KMS-11 (cell line): ENCODE results near the gene AOAH.

Experiments
- H2AFZ ChIP-seq: fragments of 200-600 bp; sonication (generic); 2 replicates; pipeline ENCODE4 v1.6.1; 2016; ENCODE audit warnings: antibody characterized with exemption, mixed run types, low read depth
- H3K27ac ChIP-seq: fragments of 200-600 bp; sonication (generic); 2 replicates; pipeline ENCODE4 v1.6.1; 2016; ENCODE audit warnings: mild to moderate bottlenecking, mixed run types
- H3K27me3 ChIP-seq: fragments of 200-600 bp; sonication (generic); 2 replicates; pipeline ENCODE4 v1.6.1; 2017; ENCODE audit warnings: mild to moderate bottlenecking, low read depth, mixed run types, moderate library complexity; ENCODE audit not compliant: insufficient read depth
- H3K36me3 ChIP-seq: fragments of 200-600 bp; sonication (generic); 2 replicates; pipeline ENCODE4 v1.6.1; 2017; ENCODE audit warnings: mild to moderate bottlenecking, mixed run types; ENCODE audit not compliant: insufficient read depth
- H3K4me1 ChIP-seq: fragments of 200-600 bp; sonication (generic); 2 replicates; pipeline ENCODE4 v1.6.1; 2016; ENCODE audit warnings: mild to moderate bottlenecking, low read depth, mixed run types; ENCODE audit not compliant: poor library complexity, severe bottlenecking
- H3K4me2 ChIP-seq: fragments of 200-600 bp; sonication (generic); 2 replicates; pipeline ENCODE4 v1.7.0; 2016; ENCODE audit warnings: mild to moderate bottlenecking, mixed run types
- H3K4me3 ChIP-seq: fragments of 200-600 bp; sonication (generic); IDR thresholded peaks from 2 replicates; pipeline ENCODE4 v1.6.1; 2017; ENCODE audit warnings: low read depth, low read length, mixed read lengths; ENCODE audit not compliant: insufficient read depth
- H3K79me2 ChIP-seq: fragments of 200-600 bp; sonication (generic); 2 replicates; pipeline ENCODE4 v1.6.1; 2016; ENCODE audit warnings: low read depth, mixed run types; ENCODE audit not compliant: insufficient read depth
- H3K9ac ChIP-seq: fragments of 200-600 bp; sonication (generic); 2 replicates; pipeline ENCODE4 v1.6.1; 2016; ENCODE audit warnings: mild to moderate bottlenecking, mixed run types
- H4K20me1 ChIP-seq: fragments of 200-600 bp; sonication (generic); 2 replicates; pipeline ENCODE4 v1.6.1; 2016; ENCODE audit warnings: mild to moderate bottlenecking, mixed run types; ENCODE audit not compliant: insufficient read depth
- TF ChIP-seq, protein P1 (sequence below): fragments of 200-600 bp; sonication (generic); conservative IDR thresholded peaks from 2 replicates; pipeline ENCODE4 v1.6.1; 2017; ENCODE audit warnings: low read depth, mild to moderate bottlenecking, antibody characterized with exemption, low read length, moderate library complexity, mixed read lengths

The AOAH gene

DNA sequence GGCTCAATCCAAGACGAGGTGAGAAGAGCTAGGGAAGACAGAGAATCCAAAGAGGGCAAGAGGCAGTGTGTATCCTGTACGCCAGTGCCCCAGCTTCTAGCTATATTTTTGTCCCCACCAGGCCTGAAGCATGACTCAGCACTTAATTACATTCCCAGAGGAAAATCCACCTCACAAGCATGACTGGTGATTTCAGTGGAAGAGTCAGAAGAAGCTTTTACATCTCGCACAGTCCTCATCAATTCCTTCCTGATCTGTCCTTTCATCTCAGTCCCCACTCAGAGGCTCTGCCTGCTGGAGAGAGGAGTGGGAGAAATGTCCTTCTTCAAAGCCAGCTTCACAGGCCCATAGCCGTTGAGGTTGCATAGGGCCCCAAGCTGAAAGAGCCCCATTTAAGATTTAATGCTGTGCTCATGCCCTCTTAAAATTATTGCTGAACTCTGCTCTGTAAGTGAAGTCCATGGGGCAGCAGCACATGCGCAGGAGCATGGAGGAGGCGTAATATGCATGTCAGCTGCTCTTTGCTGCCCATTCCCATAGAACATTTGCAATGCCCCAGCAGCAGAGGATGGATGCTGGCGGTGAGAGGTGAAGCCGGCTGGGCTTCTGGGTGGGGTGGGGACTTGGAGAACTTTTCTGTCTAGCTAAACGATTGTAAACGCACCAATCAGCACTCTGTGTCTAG is 39.0 kb upstream of the AOAH start:
- H3K9ac ChIP-seq, result no peak overlapping the region
- H3K4me3 ChIP-seq, result no peak overlapping the region
- H3K4me2 ChIP-seq, result no peak overlapping the region
- no peaks in the 10 kb centered on the region for H3K79me2 ChIP-seq
- H3K27ac ChIP-seq, result no peak overlapping the region
- H3K27me3 ChIP-seq, result no peaks in the 10 kb centered on the region
- no peaks in the 10 kb centered on the region for H3K36me3 ChIP-seq
- H4K20me1 ChIP-seq, result no peaks in the 10 kb centered on the region
- no peaks in the 10 kb centered on the region for H3K4me1 ChIP-seq
- no peak overlapping the region for H2AFZ ChIP-seq
- TF ChIP-seq, protein P1, sequence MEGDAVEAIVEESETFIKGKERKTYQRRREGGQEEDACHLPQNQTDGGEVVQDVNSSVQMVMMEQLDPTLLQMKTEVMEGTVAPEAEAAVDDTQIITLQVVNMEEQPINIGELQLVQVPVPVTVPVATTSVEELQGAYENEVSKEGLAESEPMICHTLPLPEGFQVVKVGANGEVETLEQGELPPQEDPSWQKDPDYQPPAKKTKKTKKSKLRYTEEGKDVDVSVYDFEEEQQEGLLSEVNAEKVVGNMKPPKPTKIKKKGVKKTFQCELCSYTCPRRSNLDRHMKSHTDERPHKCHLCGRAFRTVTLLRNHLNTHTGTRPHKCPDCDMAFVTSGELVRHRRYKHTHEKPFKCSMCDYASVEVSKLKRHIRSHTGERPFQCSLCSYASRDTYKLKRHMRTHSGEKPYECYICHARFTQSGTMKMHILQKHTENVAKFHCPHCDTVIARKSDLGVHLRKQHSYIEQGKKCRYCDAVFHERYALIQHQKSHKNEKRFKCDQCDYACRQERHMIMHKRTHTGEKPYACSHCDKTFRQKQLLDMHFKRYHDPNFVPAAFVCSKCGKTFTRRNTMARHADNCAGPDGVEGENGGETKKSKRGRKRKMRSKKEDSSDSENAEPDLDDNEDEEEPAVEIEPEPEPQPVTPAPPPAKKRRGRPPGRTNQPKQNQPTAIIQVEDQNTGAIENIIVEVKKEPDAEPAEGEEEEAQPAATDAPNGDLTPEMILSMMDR, result no peak

DNA sequence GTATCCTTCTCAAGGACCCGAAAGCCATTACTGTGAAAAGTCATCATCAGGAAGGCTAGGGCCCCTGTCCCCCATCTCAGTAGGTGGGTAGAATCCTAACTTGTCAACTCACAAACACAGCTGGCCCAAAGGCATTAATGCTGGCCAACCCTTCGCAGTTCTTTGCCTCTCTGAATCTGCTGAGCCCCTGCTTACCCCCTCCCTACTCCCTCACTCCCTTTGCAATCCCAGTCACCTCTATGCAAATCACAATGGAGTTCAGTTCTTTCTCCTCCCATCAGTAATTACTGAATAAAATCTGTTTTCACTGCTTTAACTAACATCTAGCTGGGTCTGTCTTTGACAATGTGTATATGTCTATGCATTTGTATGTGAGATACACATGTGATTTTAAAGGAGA is 38.1 kb upstream of the AOAH start:
- H3K4me1 ChIP-seq, result no peaks in the 10 kb centered on the region

DNA sequence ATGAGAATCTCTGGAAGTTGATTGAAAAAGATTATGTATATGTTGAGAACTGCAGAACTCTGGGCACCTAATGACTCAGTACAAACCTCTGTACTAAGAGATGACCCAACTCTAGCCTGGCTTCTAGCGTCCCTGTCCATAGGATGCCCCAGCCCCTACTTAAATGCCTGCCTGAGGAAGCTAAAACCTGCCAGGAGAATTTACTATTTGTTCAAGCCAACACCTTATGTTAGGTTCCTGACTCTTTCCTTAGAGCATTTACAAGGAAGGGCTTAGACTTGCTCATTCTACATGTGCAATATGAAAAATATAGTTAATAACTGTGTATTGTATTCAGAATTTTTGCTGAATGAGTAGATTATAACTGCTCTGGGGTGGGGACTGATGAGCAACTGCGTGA is 37.5 kb upstream of the AOAH start:
- TF ChIP-seq, protein P1, result no peak
- Histone ChIP-seq H3K27ac (no peak overlapping the region), H3K27me3 (no peaks in the 10 kb centered on the region), H3K4me2 (no peak overlapping the region), H4K20me1 (no peaks in the 10 kb centered on the region), H2AFZ (no peak overlapping the region), H3K79me2 (no peaks in the 10 kb centered on the region), H3K36me3 (no peaks in the 10 kb centered on the region), H3K4me1 (no peaks in the 10 kb centered on the region), H3K9ac (no peak overlapping the region), H3K4me3 (no peak overlapping the region)

More for the DNA sequence above, 38.1 kb upstream of the AOAH start:
- Histone ChIP-seq H3K9ac (no peak overlapping the region), H4K20me1 (no peaks in the 10 kb centered on the region), H3K4me2 (no peak overlapping the region), H2AFZ (no peak overlapping the region), H3K27me3 (no peaks in the 10 kb centered on the region), H3K4me3 (no peak overlapping the region), H3K36me3 (no peaks in the 10 kb centered on the region), H3K27ac (no peak overlapping the region), H3K79me2 (no peaks in the 10 kb centered on the region)
- TF ChIP-seq, protein P1, result no peak

DNA sequence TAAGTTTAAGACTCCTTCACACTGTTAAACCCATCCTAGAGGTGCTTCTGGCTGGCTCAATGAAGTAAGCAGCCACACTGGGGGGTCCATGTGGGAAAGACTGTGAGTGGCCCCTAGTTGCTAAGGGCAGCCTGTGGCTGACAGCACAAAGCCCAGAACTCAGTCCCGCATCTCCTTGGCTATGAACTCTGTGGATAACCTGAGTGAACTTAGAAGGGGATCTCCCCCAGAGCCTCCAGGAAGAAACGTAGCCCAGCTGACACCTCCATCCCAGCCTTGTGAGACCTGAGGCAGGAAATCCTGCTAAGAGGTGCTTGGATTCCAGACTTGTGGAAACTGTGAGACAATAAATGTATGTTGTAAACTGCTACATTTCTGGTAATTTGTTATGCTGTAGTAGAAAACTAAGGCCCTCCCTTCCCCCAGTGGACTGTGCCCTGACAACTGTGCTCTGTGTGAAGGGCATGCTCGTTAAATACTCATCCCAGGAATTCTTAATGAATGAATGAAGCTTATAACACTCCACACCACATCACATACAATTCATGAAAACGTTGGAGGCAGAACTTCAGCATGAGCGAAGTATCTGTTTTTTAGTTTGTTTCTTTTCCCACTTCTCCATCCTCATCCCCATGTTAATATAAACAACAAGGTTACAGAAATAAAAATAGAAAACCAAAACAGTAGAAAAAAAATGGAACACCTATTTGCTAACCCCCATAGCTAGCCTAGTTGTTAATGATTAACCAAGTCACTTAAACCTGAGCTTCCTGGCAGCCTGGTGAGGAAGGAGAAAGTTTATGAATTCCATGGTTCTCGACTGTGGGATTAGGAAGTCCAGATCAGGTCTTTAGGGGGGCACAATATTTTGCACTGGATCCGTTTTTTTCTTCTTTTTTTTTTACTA is 36.8 kb upstream of the AOAH start:
- Histone ChIP-seq H2AFZ (no peak overlapping the region), H3K9ac (no peak overlapping the region), H3K79me2 (no peaks in the 10 kb centered on the region), H3K27ac (no peak overlapping the region), H3K27me3 (no peaks in the 10 kb centered on the region), H3K4me2 (no peak overlapping the region), H3K36me3 (no peaks in the 10 kb centered on the region), H3K4me1 (no peaks in the 10 kb centered on the region), H4K20me1 (no peaks in the 10 kb centered on the region), H3K4me3 (no peak overlapping the region)
- TF ChIP-seq, protein P1, result no peak
